Mesenchymal stem cell (in vitro differentiated cells and primary cell): ENCODE measurements around the gene PSMD2.

Source experiments
- DNase-seq: peaks from one replicate; pipeline ENCODE4 v3.0.0-alpha.2; 2013
- H2AFZ ChIP-seq: one replicate; pipeline ENCODE4 v1.6.1; 2013; ENCODE audit warnings: low read depth, mild to moderate bottlenecking, control low read depth, inconsistent platforms, low read length, moderate library complexity
- H2AK5ac ChIP-seq: 2 replicates; pipeline ENCODE4 v1.6.1; 2013; ENCODE audit warnings: low read length, moderate library complexity, mild to moderate bottlenecking, inconsistent platforms; ENCODE audit not compliant: severe bottlenecking
- H2BK120ac ChIP-seq: one replicate; pipeline ENCODE4 v1.6.1; 2013; ENCODE audit warnings: low read depth, mild to moderate bottlenecking, inconsistent platforms, low read length, moderate library complexity
- H2BK12ac ChIP-seq, 2 experiments: one replicate each; pipeline ENCODE4 v1.6.1; 2013; ENCODE audit warnings: inconsistent platforms in 2 of 2, low read length in 2 of 2, mild to moderate bottlenecking in 2 of 2, moderate library complexity in 2 of 2, control low read depth in 1 of 2
- H2BK15ac ChIP-seq: one replicate; pipeline ENCODE4 v1.6.1; 2013; ENCODE audit warnings: mild to moderate bottlenecking, low read depth, inconsistent platforms; ENCODE audit not compliant: poor library complexity, severe bottlenecking
- H2BK5ac ChIP-seq: 2 replicates; pipeline ENCODE4 v1.6.1; 2013; ENCODE audit warnings: low read depth, mild to moderate bottlenecking, low read length, control low read depth, inconsistent platforms; ENCODE audit not compliant: poor library complexity, severe bottlenecking
- H3K14ac ChIP-seq, 2 experiments: one replicate each; pipeline ENCODE4 v1.6.1; 2013; ENCODE audit warnings: inconsistent platforms in 2 of 2, low read length in 2 of 2, control low read depth in 1 of 2, mild to moderate bottlenecking in 1 of 2, moderate library complexity in 1 of 2
- H3K18ac ChIP-seq, 2 experiments: one replicate each; pipeline ENCODE4 v1.6.1; 2013; ENCODE audit warnings: inconsistent platforms in 2 of 2, low read length in 2 of 2, control low read depth in 1 of 2, low read depth in 1 of 2, mild to moderate bottlenecking in 1 of 2
- H3K23ac ChIP-seq, 2 experiments: one replicate each; pipeline ENCODE4 v1.6.1; 2013; ENCODE audit warnings: inconsistent platforms in 2 of 2, low read length in 2 of 2, mild to moderate bottlenecking in 2 of 2, moderate library complexity in 2 of 2, control low read depth in 1 of 2
- H3K27ac ChIP-seq: 2 replicates; pipeline ENCODE4 v1.5.1; 2013; ENCODE audit warnings: mild to moderate bottlenecking, moderate library complexity, low read length, control low read depth, inconsistent platforms; ENCODE audit not compliant: poor library complexity, severe bottlenecking
- H3K27me3 ChIP-seq, 2 experiments: 2 replicates each; pipeline versions ENCODE4 v1.6.1 to v1.7.0; 2013; ENCODE audit warnings: low read length in 2 of 2, mild to moderate bottlenecking in 2 of 2, moderate library complexity in 2 of 2, control low read depth in 1 of 2, inconsistent platforms in 1 of 2; ENCODE audit not compliant: control insufficient read depth in 1 of 2, insufficient read depth in 1 of 2
- H3K36me3 ChIP-seq, 2 experiments: 2 replicates each; pipeline versions ENCODE4 v1.6.1 to v1.7.0; 2013; ENCODE audit warnings: low read length in 2 of 2, control low read depth in 1 of 2, inconsistent platforms in 1 of 2, low read depth in 1 of 2, mild to moderate bottlenecking in 1 of 2; ENCODE audit not compliant: insufficient read depth in 2 of 2, control insufficient read depth in 1 of 2
- H3K4ac ChIP-seq, 2 experiments: one replicate each; pipeline ENCODE4 v1.6.1; 2013; ENCODE audit warnings: inconsistent platforms in 2 of 2, low read length in 2 of 2, mild to moderate bottlenecking in 2 of 2, moderate library complexity in 2 of 2, control low read depth in 1 of 2, low read depth in 1 of 2
- H3K4me1 ChIP-seq: 2 replicates; pipeline ENCODE4 v1.6.1; 2013; ENCODE audit warnings: low read depth, low read length, control low read depth; ENCODE audit not compliant: control insufficient read depth, insufficient read depth
- H3K4me2 ChIP-seq: 2 replicates; pipeline ENCODE4 v1.6.1; 2013; ENCODE audit warnings: low read length, mild to moderate bottlenecking, inconsistent platforms; ENCODE audit not compliant: poor library complexity, severe bottlenecking
- H3K4me3 ChIP-seq, 2 experiments: 2 replicates each; pipeline versions ENCODE4 v1.5.1 to v1.7.0; 2013; ENCODE audit warnings: low read length in 2 of 2, mild to moderate bottlenecking in 2 of 2, control low read depth in 1 of 2, low read depth in 1 of 2; ENCODE audit not compliant: insufficient read depth in 1 of 2
- H3K79me1 ChIP-seq: replicated peaks from 2 replicates; pipeline ENCODE4 v1.6.1; 2013; ENCODE audit warnings: mild to moderate bottlenecking, control low read depth, low read length, inconsistent platforms; ENCODE audit not compliant: poor library complexity, severe bottlenecking
- H3K9ac ChIP-seq: 2 replicates; pipeline ENCODE4 v1.7.0; 2013; ENCODE audit warnings: mild to moderate bottlenecking, low read length, moderate library complexity
- H3K9me3 ChIP-seq: 2 replicates; pipeline ENCODE4 v1.7.0; 2013; ENCODE audit warnings: mild to moderate bottlenecking, low read length; ENCODE audit not compliant: control insufficient read depth
- H4K8ac ChIP-seq: one replicate; pipeline ENCODE4 v1.6.1; 2013; ENCODE audit warnings: inconsistent platforms, mild to moderate bottlenecking, low read length, moderate library complexity
- H4K91ac ChIP-seq: one replicate; pipeline ENCODE4 v1.6.1; 2013; ENCODE audit warnings: mild to moderate bottlenecking, low read length, inconsistent platforms
- WGBS: methylation state at CpG from one replicate; pipeline ENCODE4 v1.1.7; 2013; ENCODE audit warnings: mixed read lengths; 5-methylcytosine and 5-hydroxymethylcytosine counted together

The PSMD2 gene

GRCh38 chr3:184344579-184345316 is 45.7 kb downstream of the PSMD2 start:
- Histone ChIP-seq H2BK12ac (no peak overlapping the region), H3K27me3 (no peaks in the 10 kb centered on the region), H3K4me1 (peaks cover 54% of the 10 kb centered on the region), H3K23ac (no peak overlapping the region), H2BK15ac (no peak overlapping the region), H2AFZ (no peak overlapping the region), H2AK5ac (peak overlapping the region; percentile 89), H3K79me1 (peaks cover 12% of the 10 kb centered on the region), H3K9ac (no peak overlapping the region), H3K9me3 (no peaks in the 10 kb centered on the region), H2BK120ac (no peak overlapping the region), H3K18ac (peak overlapping the region in 1 of 2 experiments; percentile 46), H4K91ac (no peak overlapping the region), H2BK5ac (no peak overlapping the region), H3K36me3 (peaks cover 37 to 42% of the 10 kb centered on the region in 2 experiments), H3K4me3 (no peak overlapping the region), H3K4me2 (no peak overlapping the region), H3K14ac (no peak overlapping the region), H3K27ac (no peak overlapping the region), H4K8ac (no peak overlapping the region), H3K4ac (no peak overlapping the region)
- DNase-seq = no peak
- 92% methylated on average over 20 of the region's 24 CpGs for WGBS

- H3K4me2 ChIP-seq = peak overlapping the region; percentile 13
- peaks cover 58% of the 10 kb centered on the region for H3K4me1 ChIP-seq
- H3K14ac ChIP-seq = no peak overlapping the region
- H4K8ac ChIP-seq = no peak overlapping the region
- peak overlapping the region; percentile 58 for H2AK5ac ChIP-seq
- no peak overlapping the region for H3K4me3 ChIP-seq
- H2AFZ ChIP-seq = no peak overlapping the region
- peak overlapping the region in 1 of 2 experiments; percentile 54 for H3K18ac ChIP-seq
- peaks cover 12% of the 10 kb centered on the region for H3K79me1 ChIP-seq
- no peak overlapping the region for H3K4ac ChIP-seq
- no peak overlapping the region for H2BK5ac ChIP-seq
- H3K27me3 ChIP-seq = no peaks in the 10 kb centered on the region
- H3K27ac ChIP-seq = peak overlapping the region; percentile 62
- peak overlapping the region; percentile 16 for H3K9ac ChIP-seq
- H4K91ac ChIP-seq = no peak overlapping the region
- H2BK120ac ChIP-seq = no peak overlapping the region
- no peak overlapping the region for H3K23ac ChIP-seq
- peaks cover 37 to 42% of the 10 kb centered on the region in 2 experiments for H3K36me3 ChIP-seq
- 48% methylated on average over 12 of the region's 14 CpGs for WGBS
- DNase-seq = peak; percentile 76
- no peak overlapping the region for H2BK12ac ChIP-seq
- H2BK15ac ChIP-seq = no peak overlapping the region
- no peaks in the 10 kb centered on the region for H3K9me3 ChIP-seq
These were observed 46.5 kb downstream of the PSMD2 start for GRCh38 chr3:184345317-184346144.

- no peak overlapping the region for H3K14ac ChIP-seq
- DNase-seq = no peak
- peaks cover 6% of the 10 kb centered on the region for H3K79me1 ChIP-seq
- H4K8ac ChIP-seq = no peak overlapping the region
- peak overlapping the region in 1 of 2 experiments; percentile 32 for H2BK12ac ChIP-seq
- H3K9me3 ChIP-seq = no peaks in the 10 kb centered on the region
- WGBS = 97% methylated on average over 20 of the region's 20 CpGs
- no peak overlapping the region for H3K9ac ChIP-seq
- no peak overlapping the region for H3K4me3 ChIP-seq
- H3K36me3 ChIP-seq = peaks cover 33 to 38% of the 10 kb centered on the region in 2 experiments
- no peak overlapping the region for H4K91ac ChIP-seq
- H2BK15ac ChIP-seq = no peak overlapping the region
- peaks cover 65% of the 10 kb centered on the region for H3K4me1 ChIP-seq
- no peak overlapping the region for H3K4ac ChIP-seq
- H3K27ac ChIP-seq = no peak overlapping the region
- no peak overlapping the region for H2BK120ac ChIP-seq
- no peak overlapping the region for H2AFZ ChIP-seq
- H3K27me3 ChIP-seq = no peaks in the 10 kb centered on the region
- no peak overlapping the region for H3K23ac ChIP-seq
- H3K18ac ChIP-seq = no peak overlapping the region
- H2AK5ac ChIP-seq = peak overlapping the region; percentile 82
- no peak overlapping the region for H3K4me2 ChIP-seq
- H2BK5ac ChIP-seq = no peak overlapping the region
These were observed 47.6 kb downstream of the PSMD2 start for GRCh38 chr3:184346480-184347190.
